Retina (tissue), 1 donor: ENCODE measurements around the gene DOK6.
"Not testable (repeated sequence)": the region's sequence is repeated elsewhere in the genome, so short reads cannot be mapped to it uniquely, and the experiment has no call there.

Experiments
- DNase-seq: peaks from one replicate; pipeline ENCODE4 v3.0.0-alpha.2; 2016

Gene DOK6

GRCh38 chr18:69400253-69400975 lies at the start of gene DOK6:
Gene DOK6, plus strand, starts transcription at chr18:69400888.
- DNase-seq, result peak; percentile 93

GRCh38 chr18:69353023-69353422 lies 47.7 kb upstream of the DOK6 start:
- DNase-seq, result no peak

GRCh38 chr18:69357590-69357989 lies 43.1 kb upstream of the DOK6 start:
- no peak for DNase-seq

GRCh38 chr18:69358212-69358895 lies 42.3 kb upstream of the DOK6 start:
- DNase-seq, result no peak

- DNase-seq, result not testable (repeated sequence)
Observed at GRCh38 chr18:69359768-69360167, 40.9 kb upstream of the DOK6 start.

GRCh38 chr18:69364930-69365329 lies 35.8 kb upstream of the DOK6 start:
- DNase-seq, result no peak

- DNase-seq, result no peak
Observed at GRCh38 chr18:69365658-69366057, 35.0 kb upstream of the DOK6 start.

GRCh38 chr18:69367104-69367503 lies 33.6 kb upstream of the DOK6 start:
- no peak for DNase-seq

- DNase-seq, result no peak
Observed at GRCh38 chr18:69371729-69372128, 29.0 kb upstream of the DOK6 start.

- no peak for DNase-seq
Observed at GRCh38 chr18:69380324-69380723, 20.4 kb upstream of the DOK6 start.

GRCh38 chr18:69383186-69383585 lies 17.5 kb upstream of the DOK6 start:
- DNase-seq, result no peak

- no peak for DNase-seq
Observed at GRCh38 chr18:69387186-69387585, 13.5 kb upstream of the DOK6 start.

- DNase-seq, result no peak
Observed at GRCh38 chr18:69388222-69388621, 12.5 kb upstream of the DOK6 start.

- DNase-seq, result no peak
Observed at GRCh38 chr18:69397096-69397495, 3.6 kb upstream of the DOK6 start.

- peak; percentile 4 for DNase-seq
Observed at GRCh38 chr18:69399253-69399652, 1.4 kb upstream of the DOK6 start.

GRCh38 chr18:69400976-69401225 lies 213 bp downstream of the DOK6 start:
- DNase-seq, result no peak

- peak; percentile 86 for DNase-seq
Observed at GRCh38 chr18:69401226-69401971, 711 bp downstream of the DOK6 start.

- no peak for DNase-seq
Observed at GRCh38 chr18:69401972-69402532, 1.4 kb downstream of the DOK6 start.

- DNase-seq, result peak; percentile 76
Observed at GRCh38 chr18:69402533-69402989, 1.9 kb downstream of the DOK6 start.

GRCh38 chr18:69408522-69408921 lies 7.8 kb downstream of the DOK6 start:
- DNase-seq, result no peak

GRCh38 chr18:69411199-69411598 lies 10.5 kb downstream of the DOK6 start:
- no peak for DNase-seq

GRCh38 chr18:69414184-69414583 lies 13.5 kb downstream of the DOK6 start:
- no peak for DNase-seq

GRCh38 chr18:69432847-69433246 lies 32.2 kb downstream of the DOK6 start:
- no peak for DNase-seq

GRCh38 chr18:69435000-69435399 lies 34.3 kb downstream of the DOK6 start:
- DNase-seq, result no peak
